B cell (primary cell): ENCODE results near the gene PTPRN2.

Source experiments
- EZH2 ChIP-seq: IDR thresholded peaks from 2 replicates; pipeline ENCODE4 v1.6.1; 2012; ENCODE audit warnings: borderline replicate concordance, low read depth, mild to moderate bottlenecking, moderate library complexity, low read length; ENCODE audit not compliant: insufficient read depth, poor library complexity, severe bottlenecking
- TF ChIP-seq, protein P1 (sequence below): fragments of 200-600 bp; IDR thresholded peaks from one replicate; pipeline ENCODE4 v1.8.0; 2022; ENCODE audit warnings: antibody characterized with exemption, mild to moderate bottlenecking

DNA sequence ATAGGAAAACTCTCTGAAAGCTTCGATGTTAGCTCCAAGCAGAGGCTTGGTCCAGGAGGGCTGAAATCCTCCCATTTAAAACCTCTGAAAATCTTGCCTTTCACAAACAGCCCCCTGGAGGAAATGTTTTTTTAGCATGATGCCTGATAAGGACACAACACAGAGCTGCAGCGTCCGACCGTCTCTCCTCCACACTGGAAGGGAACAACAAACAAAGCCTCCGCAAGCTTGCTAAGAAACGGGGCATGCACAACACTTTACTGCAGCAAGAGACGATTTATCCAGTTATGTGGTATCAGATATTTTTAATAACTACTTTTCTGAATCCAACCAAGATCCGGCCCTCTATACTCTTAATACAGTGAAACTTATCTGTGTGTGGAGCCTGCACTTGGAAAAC, 182.3 kb downstream of the PTPRN2 start:
- TF ChIP-seq, protein P1, sequence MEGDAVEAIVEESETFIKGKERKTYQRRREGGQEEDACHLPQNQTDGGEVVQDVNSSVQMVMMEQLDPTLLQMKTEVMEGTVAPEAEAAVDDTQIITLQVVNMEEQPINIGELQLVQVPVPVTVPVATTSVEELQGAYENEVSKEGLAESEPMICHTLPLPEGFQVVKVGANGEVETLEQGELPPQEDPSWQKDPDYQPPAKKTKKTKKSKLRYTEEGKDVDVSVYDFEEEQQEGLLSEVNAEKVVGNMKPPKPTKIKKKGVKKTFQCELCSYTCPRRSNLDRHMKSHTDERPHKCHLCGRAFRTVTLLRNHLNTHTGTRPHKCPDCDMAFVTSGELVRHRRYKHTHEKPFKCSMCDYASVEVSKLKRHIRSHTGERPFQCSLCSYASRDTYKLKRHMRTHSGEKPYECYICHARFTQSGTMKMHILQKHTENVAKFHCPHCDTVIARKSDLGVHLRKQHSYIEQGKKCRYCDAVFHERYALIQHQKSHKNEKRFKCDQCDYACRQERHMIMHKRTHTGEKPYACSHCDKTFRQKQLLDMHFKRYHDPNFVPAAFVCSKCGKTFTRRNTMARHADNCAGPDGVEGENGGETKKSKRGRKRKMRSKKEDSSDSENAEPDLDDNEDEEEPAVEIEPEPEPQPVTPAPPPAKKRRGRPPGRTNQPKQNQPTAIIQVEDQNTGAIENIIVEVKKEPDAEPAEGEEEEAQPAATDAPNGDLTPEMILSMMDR, result no peak
- no peak for TF ChIP-seq EZH2
